K562 (cell line): ENCODE measurements around the gene TENT4A. TPM values are rescaled to one million over a fixed set of nuclear protein-coding genes. Genes with fewer than 3 reads are reported as not detected.

Experiments used
- CCNT2 ChIP-seq: IDR thresholded peaks from 2 replicates; pipeline ENCODE4 v1.6.1; 2011; ENCODE audit warnings: borderline replicate concordance, low read depth, mild to moderate bottlenecking, moderate library complexity, mixed read lengths, low read length; ENCODE audit not compliant: insufficient read length; ENCODE audit errors: extremely low read depth
- CTBP1 ChIP-seq: fragments of 450-650 bp; IDR thresholded peaks from 2 replicates; pipeline ENCODE4 v1.6.1; 2016; ENCODE audit warnings: borderline replicate concordance
- FOS ChIP-seq: IDR thresholded peaks from 3 replicates; pipeline ENCODE4 v1.6.1; 2011; ENCODE audit not compliant: insufficient read length; ENCODE audit errors: extremely low read depth
- JUND ChIP-seq, 2 experiments: IDR thresholded peaks; 2 replicates in 1 of 2; 3 replicates in 1 of 2; pipeline ENCODE4 v1.6.1; 2011; ENCODE audit warnings: borderline replicate concordance in 2 of 2, low read depth in 2 of 2, low read length in 2 of 2, improper control_type of control experiment in 1 of 2, missing biosample characterization in 1 of 2, missing genetic modification characterization in 1 of 2, missing genetic modification reagents in 1 of 2
- PRDM10 ChIP-seq: fragments of 450-650 bp; IDR thresholded peaks from 2 replicates; pipeline ENCODE4 v1.6.1; 2018; ENCODE audit not compliant: partially characterized antibody
- RREB1 ChIP-seq: fragments of 250-450 bp; sonication (Bioruptor Pico); IDR thresholded peaks from 2 replicates; pipeline ENCODE4 v1.4.0; 2020
- ZNF584 ChIP-seq: fragments of 200-800 bp; sonication (Bioruptor generic); IDR thresholded peaks from 2 replicates; pipeline ENCODE4 v1.6.1; 2016; ENCODE audit warnings: low read depth, mild to moderate bottlenecking, missing genetic modification characterization, missing compliant biosample characterization
- ZNF780A ChIP-seq: fragments of 250-450 bp; sonication (Bioruptor Pico); IDR thresholded peaks from 2 replicates; pipeline ENCODE4 v1.5.0; 2021; ENCODE audit warnings: mild to moderate bottlenecking
- polyA plus RNA-seq, 8 experiments: library from polyadenylated mRNA; depleted of rRNA in 4 of 8; stranded (reverse) in 5 of 8; unstranded in 3 of 8; fragments of >200 nt; fragmentation: Nextera tagmentation in 2 of 8; fragmentation: Illumina TruSeq in 1 of 8; extraction: Ambion mirVana in 2 of 8; extraction: Trizol in 1 of 8; gene quantifications; 2 replicates each; pipeline versions ENCODE4 v1.2.1 to v1.2.3, GENCODE V29; 2011 to 2014; ENCODE audit warnings: inconsistent platforms in 1 of 8, missing spikeins in 1 of 8
- total RNA-seq, 7 experiments: library from RNA; depleted of rRNA in 6 of 7; stranded (reverse); fragments of >200 nt in 6 of 7; fragmentation: Illumina TruSeq in 2 of 7; extraction: Trizol in 2 of 7; gene quantifications; 2 replicates each; pipeline versions ENCODE4 v1.2.1 to v1.2.3, GENCODE V29; 2011 to 2021; ENCODE audit warnings: low replicate concordance in 1 of 7

Gene TENT4A
- total and polyA plus RNA-seq, 9 of the 15 experiments (the other 6 are each of a cell fraction or from before 2014, with no cell fraction given): 1.3 to 27.3 (median 13.0) TPM

DNA sequence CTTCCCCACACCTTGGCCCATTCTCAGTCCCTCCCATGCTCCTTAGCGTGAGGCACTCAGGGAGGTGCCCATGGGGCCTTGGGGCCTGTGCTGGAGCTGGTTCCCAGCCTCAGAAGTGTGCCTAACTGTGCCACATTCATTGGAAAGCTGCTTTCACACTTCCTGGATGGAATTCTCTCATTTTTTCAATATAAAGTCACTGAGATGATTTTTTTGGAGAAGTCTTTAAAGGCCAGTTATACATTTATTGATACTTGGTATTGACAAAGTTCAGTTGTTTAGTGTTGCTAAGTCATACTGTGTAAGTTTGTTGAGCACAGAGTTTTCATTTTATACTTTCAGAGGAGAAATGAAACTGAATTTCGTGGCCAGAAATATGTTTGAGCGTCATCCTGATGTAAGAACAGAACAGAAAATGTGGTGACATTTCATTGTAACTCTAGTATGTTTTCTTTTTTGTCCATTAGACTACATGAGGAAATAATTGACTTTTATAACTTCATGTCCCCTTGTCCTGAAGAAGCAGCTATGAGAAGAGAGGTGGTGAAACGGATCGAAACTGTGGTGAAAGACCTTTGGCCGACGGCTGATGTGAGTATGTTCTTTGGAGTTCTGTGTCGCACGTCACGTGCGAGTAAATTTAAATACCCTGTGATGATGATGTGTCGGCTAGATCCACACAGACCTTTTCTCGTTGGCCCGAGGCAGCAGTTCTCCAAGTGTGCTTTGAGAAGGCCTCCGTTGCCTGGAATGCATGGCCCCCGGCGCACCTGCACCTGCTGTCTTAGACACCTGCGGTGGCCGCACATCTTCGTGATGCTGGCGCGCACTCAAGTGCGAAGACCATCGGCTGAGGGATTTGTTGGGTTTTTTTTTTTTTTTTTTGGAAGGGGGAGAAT is 24.1 kb downstream of the TENT4A start (continued):
- TF ChIP-seq PRDM10 (no peak), CTBP1 (no peak), ZNF584 (CRISPR knock-in tag) (no peak), FOS (no peak), ZNF780A (CRISPR knock-in tag) (no peak), RREB1 (CRISPR knock-in tag) (no peak), JUND (IDR thresholded peaks at IDR 0.05; ENCODE audit: borderline replicate concordance, low read depth, low read length) (no peak), JUND (tag; IDR thresholded peaks at IDR 0.05; ENCODE audit: borderline replicate concordance, low read depth, low read length) (no peak), CCNT2 (no peak)
